ENCODE data around the gene CHN2.

The CHN2 gene

DNA sequence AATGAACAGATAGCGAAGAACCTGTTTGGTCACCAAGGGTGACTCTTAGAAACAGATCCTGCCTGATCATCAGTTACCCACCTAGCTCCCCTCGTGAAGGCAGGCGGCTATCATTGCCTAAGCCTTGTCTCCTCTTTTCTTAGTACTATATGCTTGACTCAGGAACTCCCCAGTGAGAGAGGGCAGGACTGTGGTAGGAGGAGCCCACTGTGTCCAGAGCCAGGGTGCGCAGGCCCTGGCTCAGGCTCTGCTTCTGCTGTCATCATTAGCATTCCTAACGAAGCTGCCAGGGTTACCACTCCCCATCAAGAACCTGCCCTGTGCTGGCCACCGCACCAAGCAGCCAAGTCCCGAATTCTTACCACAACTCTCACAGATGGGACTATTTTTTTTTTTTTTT is 160.8 kb downstream of the CHN2 start (continued):
- no peak for TF ChIP-seq TSHZ2 (CRISPR knock-in tag; IDR thresholded peaks at IDR 0.05)
- TF ChIP-seq, protein P1, sequence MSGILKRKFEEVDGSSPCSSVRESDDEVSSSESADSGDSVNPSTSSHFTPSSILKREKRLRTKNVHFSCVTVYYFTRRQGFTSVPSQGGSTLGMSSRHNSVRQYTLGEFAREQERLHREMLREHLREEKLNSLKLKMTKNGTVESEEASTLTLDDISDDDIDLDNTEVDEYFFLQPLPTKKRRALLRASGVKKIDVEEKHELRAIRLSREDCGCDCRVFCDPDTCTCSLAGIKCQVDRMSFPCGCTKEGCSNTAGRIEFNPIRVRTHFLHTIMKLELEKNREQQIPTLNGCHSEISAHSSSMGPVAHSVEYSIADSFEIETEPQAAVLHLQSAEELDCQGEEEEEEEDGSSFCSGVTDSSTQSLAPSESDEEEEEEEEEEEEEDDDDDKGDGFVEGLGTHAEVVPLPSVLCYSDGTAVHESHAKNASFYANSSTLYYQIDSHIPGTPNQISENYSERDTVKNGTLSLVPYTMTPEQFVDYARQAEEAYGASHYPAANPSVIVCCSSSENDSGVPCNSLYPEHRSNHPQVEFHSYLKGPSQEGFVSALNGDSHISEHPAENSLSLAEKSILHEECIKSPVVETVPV (CRISPR knock-in tag; IDR thresholded peaks at IDR 0.05): no peak

DNA sequence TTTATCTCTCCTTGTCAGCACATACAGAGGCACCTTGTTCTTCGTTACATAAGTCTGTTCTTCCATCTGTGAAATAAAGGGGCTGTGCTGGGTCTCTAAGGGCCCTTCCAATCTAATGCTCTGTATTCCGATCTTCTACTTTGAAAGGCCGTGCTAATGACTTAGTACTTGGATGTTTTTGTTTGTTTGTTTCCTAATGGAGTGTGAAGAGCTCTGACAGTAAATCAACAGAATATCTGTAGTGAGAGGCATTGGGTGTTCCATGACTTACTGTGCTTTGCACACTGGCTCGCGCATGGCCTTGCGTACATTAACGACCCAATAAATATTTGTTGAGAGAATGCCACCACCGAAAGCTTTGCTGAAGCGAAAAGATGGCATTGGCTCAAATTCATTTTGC is 162.1 kb downstream of the CHN2 start:
- ATAC-seq: no peak
- TF ChIP-seq OSR1 (CRISPR knock-in tag; IDR thresholded peaks at IDR 0.05) (no peak), TOX (CRISPR knock-in tag; IDR thresholded peaks at IDR 0.05; ENCODE audit: borderline replicate concordance) (no peak), ESRRG (CRISPR knock-in tag; IDR thresholded peaks at IDR 0.05) (no peak), ISL1 (CRISPR knock-in tag; IDR thresholded peaks at IDR 0.05) (no peak), GLIS3 (CRISPR knock-in tag; IDR thresholded peaks at IDR 0.05) (no peak), ZNF8 (CRISPR knock-in tag; IDR thresholded peaks at IDR 0.05) (no peak), ZFP30 (CRISPR knock-in tag; IDR thresholded peaks at IDR 0.05) (no peak), ZNF70 (CRISPR knock-in tag; IDR thresholded peaks at IDR 0.05) (no peak), ARNTL (CRISPR knock-in tag; IDR thresholded peaks at IDR 0.05; ENCODE audit: borderline replicate concordance, low read depth) (no peak), SNAI2 (CRISPR knock-in tag; IDR thresholded peaks at IDR 0.05) (no peak), PATZ1 (CRISPR knock-in tag; IDR thresholded peaks at IDR 0.05; ENCODE audit: borderline replicate concordance) (no peak), POU6F1 (CRISPR knock-in tag; IDR thresholded peaks at IDR 0.05; ENCODE audit: borderline replicate concordance, low read depth) (no peak), CSDC2 (CRISPR knock-in tag; IDR thresholded peaks at IDR 0.05) (no peak), TSHZ2 (CRISPR knock-in tag; IDR thresholded peaks at IDR 0.05) (no peak), PPARA (CRISPR knock-in tag; IDR thresholded peaks at IDR 0.05; ENCODE audit: borderline replicate concordance) (no peak), ZFP3 (CRISPR knock-in tag; IDR thresholded peaks at IDR 0.05) (no peak), ZNF565 (CRISPR knock-in tag; conservative IDR thresholded peaks at IDR 0.05; ENCODE audit: low read depth) (no peak)
- TF ChIP-seq, protein P2, sequence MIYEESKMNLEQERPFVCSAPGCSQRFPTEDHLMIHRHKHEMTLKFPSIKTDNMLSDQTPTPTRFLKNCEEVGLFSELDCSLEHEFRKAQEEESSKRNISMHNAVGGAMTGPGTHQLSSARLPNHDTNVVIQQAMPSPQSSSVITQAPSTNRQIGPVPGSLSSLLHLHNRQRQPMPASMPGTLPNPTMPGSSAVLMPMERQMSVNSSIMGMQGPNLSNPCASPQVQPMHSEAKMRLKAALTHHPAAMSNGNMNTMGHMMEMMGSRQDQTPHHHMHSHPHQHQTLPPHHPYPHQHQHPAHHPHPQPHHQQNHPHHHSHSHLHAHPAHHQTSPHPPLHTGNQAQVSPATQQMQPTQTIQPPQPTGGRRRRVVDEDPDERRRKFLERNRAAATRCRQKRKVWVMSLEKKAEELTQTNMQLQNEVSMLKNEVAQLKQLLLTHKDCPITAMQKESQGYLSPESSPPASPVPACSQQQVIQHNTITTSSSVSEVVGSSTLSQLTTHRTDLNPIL (CRISPR knock-in tag; IDR thresholded peaks at IDR 0.05; ENCODE audit: low read depth): no peak
- TF ChIP-seq, protein P1 (CRISPR knock-in tag; IDR thresholded peaks at IDR 0.05): no peak

Measured in SK-N-SH treated with all-trans-retinoic acid at 6 μM for 48 hours (cell line).